K562 (cell line): Measurements from ENCODE around the gene HPX. TPM values are rescaled to one million over a fixed set of nuclear protein-coding genes. Genes with fewer than 3 reads are reported as not detected.

ENCODE experiments used
- BRD9 ChIP-seq: fragments of 450-650 bp; IDR thresholded peaks from 2 replicates; pipeline ENCODE4 v1.6.1; 2018; ENCODE audit warnings: low read depth; ENCODE audit not compliant: partially characterized antibody
- CUX1 ChIP-seq: fragments of 200-800 bp; sonication (Bioruptor generic); IDR thresholded peaks from 2 replicates; pipeline ENCODE4 v1.6.1; 2016; ENCODE audit warnings: missing genetic modification characterization, missing compliant biosample characterization
- PHTF2 ChIP-seq: fragments of 250-450 bp; sonication (Bioruptor Pico); IDR thresholded peaks from 2 replicates; pipeline ENCODE4 v1.5.0; 2021; ENCODE audit warnings: mild to moderate bottlenecking
- RBM25 ChIP-seq: fragments of 200-400 bp; formaldehyde crosslinking; IDR thresholded peaks from 2 replicates; pipeline ENCODE4 v1.6.1; 2018; ENCODE audit warnings: low read length, low read depth, moderate library complexity; ENCODE audit not compliant: severe bottlenecking
- ZNF696 ChIP-seq: fragments of 250-450 bp; sonication (Bioruptor Pico); conservative IDR thresholded peaks from 2 replicates; pipeline ENCODE4 v1.4.0; 2020; ENCODE audit warnings: mild to moderate bottlenecking, moderate library complexity
- polyA plus RNA-seq, 8 experiments: library from polyadenylated mRNA; depleted of rRNA in 4 of 8; stranded (reverse) in 5 of 8; unstranded in 3 of 8; fragments of >200 nt; fragmentation: Nextera tagmentation in 2 of 8; fragmentation: Illumina TruSeq in 1 of 8; extraction: Ambion mirVana in 2 of 8; extraction: Trizol in 1 of 8; gene quantifications; 2 replicates each; pipeline versions ENCODE4 v1.2.1 to v1.2.3, GENCODE V29; 2011 to 2014; ENCODE audit warnings: inconsistent platforms in 1 of 8, missing spikeins in 1 of 8
- total RNA-seq, 7 experiments: library from RNA; depleted of rRNA in 6 of 7; stranded (reverse); fragments of >200 nt in 6 of 7; fragmentation: Illumina TruSeq in 2 of 7; extraction: Trizol in 2 of 7; gene quantifications; 2 replicates each; pipeline versions ENCODE4 v1.2.1 to v1.2.3, GENCODE V29; 2011 to 2021; ENCODE audit warnings: low replicate concordance in 1 of 7

HPX gene
- total and polyA plus RNA-seq, 9 of the 15 experiments (the other 6 are each of a cell fraction or from before 2014, with no cell fraction given), result 0.12 to 1.2 (median 0.49) TPM; not detected in 1

- no peak for TF ChIP-seq CUX1
- TF ChIP-seq BRD9, result no peak
- TF ChIP-seq PHTF2 (CRISPR knock-in tag), result no peak
- TF ChIP-seq ZNF696 (CRISPR knock-in tag), result no peak
- no peak for TF ChIP-seq RBM25
Observed at GRCh38 chr11:6456361-6457073, 15.7 kb upstream of the HPX start (continued).
